GM23338 (cell line): ENCODE data around the gene PCED1A.

ENCODE experiments used
- CREB1 ChIP-seq: fragments of 250-450 bp; sonication (Bioruptor Pico); IDR thresholded peaks from 2 replicates; pipeline ENCODE4 v1.5.0; 2020; ENCODE audit warnings: low read depth, mild to moderate bottlenecking, moderate library complexity
- ETS1 ChIP-seq: IDR thresholded peaks from 2 replicates; pipeline ENCODE4 v1.6.1; 2016; ENCODE audit warnings: antibody characterized with exemption
- EZH2 ChIP-seq: fragments of 200-600 bp; sonication (generic); IDR thresholded peaks from one replicate; pipeline ENCODE4 v1.8.0; 2017; ENCODE audit warnings: antibody characterized with exemption, mild to moderate bottlenecking, low read depth; ENCODE audit not compliant: unreplicated experiment
- EZH2phosphoT487 ChIP-seq: fragments of 200-600 bp; sonication (generic); IDR thresholded peaks from one replicate; pipeline ENCODE4 v1.8.1; 2018; ENCODE audit warnings: antibody characterized with exemption; ENCODE audit not compliant: unreplicated experiment
- POLR2AphosphoS5 ChIP-seq: IDR thresholded peaks from 2 replicates; pipeline ENCODE4 v1.6.1; 2016; ENCODE audit warnings: antibody characterized with exemption, low read depth
- STAT1 ChIP-seq: IDR thresholded peaks from one replicate; pipeline ENCODE4 v1.6.1; 2016; ENCODE audit warnings: antibody characterized with exemption; ENCODE audit not compliant: unreplicated experiment
- ZNF462 ChIP-seq: fragments of 250-450 bp; sonication (Bioruptor Pico); IDR thresholded peaks from 2 replicates; pipeline ENCODE4 v1.5.0; 2020; ENCODE audit warnings: mild to moderate bottlenecking, moderate library complexity
- TF ChIP-seq, protein P1 (sequence below), 2 experiments: fragments of 200-600 bp in 1 of 2; sonication (generic) in 1 of 2; conservative IDR thresholded peaks; 2 replicates each; pipeline versions ENCODE4 v1.5.1 to v1.6.1; 2016 to 2017; ENCODE audit warnings: antibody characterized with exemption in 2 of 2, low read depth in 2 of 2, mild to moderate bottlenecking in 2 of 2, moderate library complexity in 1 of 2
- TF ChIP-seq, protein P2 (sequence below): IDR thresholded peaks from one replicate; pipeline ENCODE4 v1.6.1; 2018; ENCODE audit warnings: antibody characterized with exemption; ENCODE audit not compliant: unreplicated experiment

DNA sequence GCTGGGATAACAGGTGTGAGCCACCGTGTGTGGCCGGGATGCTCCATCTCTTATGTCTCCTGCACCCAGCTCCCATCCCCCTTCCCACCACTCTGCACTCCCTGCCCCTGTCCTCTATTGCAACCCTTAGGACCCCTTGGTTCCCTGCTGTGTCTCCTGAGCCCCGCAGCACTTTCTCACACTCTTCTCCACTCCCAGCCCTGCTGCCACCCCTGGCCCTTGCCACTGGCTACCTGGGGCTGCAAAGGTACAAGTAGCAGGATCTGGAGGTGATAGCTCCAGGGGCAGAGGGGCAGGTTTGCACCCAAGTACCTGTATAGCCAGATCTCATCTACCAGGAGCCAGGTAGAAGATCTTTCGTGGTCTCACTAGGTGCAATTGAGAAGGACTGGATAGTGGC lies 33.4 kb downstream of the PCED1A start:
- TF ChIP-seq, protein P1, sequence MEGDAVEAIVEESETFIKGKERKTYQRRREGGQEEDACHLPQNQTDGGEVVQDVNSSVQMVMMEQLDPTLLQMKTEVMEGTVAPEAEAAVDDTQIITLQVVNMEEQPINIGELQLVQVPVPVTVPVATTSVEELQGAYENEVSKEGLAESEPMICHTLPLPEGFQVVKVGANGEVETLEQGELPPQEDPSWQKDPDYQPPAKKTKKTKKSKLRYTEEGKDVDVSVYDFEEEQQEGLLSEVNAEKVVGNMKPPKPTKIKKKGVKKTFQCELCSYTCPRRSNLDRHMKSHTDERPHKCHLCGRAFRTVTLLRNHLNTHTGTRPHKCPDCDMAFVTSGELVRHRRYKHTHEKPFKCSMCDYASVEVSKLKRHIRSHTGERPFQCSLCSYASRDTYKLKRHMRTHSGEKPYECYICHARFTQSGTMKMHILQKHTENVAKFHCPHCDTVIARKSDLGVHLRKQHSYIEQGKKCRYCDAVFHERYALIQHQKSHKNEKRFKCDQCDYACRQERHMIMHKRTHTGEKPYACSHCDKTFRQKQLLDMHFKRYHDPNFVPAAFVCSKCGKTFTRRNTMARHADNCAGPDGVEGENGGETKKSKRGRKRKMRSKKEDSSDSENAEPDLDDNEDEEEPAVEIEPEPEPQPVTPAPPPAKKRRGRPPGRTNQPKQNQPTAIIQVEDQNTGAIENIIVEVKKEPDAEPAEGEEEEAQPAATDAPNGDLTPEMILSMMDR (conservative IDR thresholded peaks at IDR 0.05; ENCODE audit: low read depth in 2 of 2): no peak
- TF ChIP-seq POLR2AphosphoS5 (no peak), EZH2 (no peak), ETS1 (no peak), EZH2phosphoT487 (no peak), ZNF462 (CRISPR knock-in tag) (no peak), CREB1 (CRISPR knock-in tag) (no peak), STAT1 (no peak)
- TF ChIP-seq, protein P2, sequence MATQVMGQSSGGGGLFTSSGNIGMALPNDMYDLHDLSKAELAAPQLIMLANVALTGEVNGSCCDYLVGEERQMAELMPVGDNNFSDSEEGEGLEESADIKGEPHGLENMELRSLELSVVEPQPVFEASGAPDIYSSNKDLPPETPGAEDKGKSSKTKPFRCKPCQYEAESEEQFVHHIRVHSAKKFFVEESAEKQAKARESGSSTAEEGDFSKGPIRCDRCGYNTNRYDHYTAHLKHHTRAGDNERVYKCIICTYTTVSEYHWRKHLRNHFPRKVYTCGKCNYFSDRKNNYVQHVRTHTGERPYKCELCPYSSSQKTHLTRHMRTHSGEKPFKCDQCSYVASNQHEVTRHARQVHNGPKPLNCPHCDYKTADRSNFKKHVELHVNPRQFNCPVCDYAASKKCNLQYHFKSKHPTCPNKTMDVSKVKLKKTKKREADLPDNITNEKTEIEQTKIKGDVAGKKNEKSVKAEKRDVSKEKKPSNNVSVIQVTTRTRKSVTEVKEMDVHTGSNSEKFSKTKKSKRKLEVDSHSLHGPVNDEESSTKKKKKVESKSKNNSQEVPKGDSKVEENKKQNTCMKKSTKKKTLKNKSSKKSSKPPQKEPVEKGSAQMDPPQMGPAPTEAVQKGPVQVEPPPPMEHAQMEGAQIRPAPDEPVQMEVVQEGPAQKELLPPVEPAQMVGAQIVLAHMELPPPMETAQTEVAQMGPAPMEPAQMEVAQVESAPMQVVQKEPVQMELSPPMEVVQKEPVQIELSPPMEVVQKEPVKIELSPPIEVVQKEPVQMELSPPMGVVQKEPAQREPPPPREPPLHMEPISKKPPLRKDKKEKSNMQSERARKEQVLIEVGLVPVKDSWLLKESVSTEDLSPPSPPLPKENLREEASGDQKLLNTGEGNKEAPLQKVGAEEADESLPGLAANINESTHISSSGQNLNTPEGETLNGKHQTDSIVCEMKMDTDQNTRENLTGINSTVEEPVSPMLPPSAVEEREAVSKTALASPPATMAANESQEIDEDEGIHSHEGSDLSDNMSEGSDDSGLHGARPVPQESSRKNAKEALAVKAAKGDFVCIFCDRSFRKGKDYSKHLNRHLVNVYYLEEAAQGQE: no peak
